Nephron (organoid): Measurements from ENCODE around the gene TMTC3.

ENCODE experiments used
- H3K27ac Mint-ChIP-seq, 3 experiments: 2 replicates each; pipeline ENCODE4 v1.8.0; 2020; ENCODE audit warnings: mixed read lengths in 3 of 3, mild to moderate bottlenecking in 2 of 3, moderate library complexity in 1 of 3
- H3K27me3 Mint-ChIP-seq: 2 replicates; pipeline ENCODE4 v1.8.0; 2021; ENCODE audit warnings: low read depth, mild to moderate bottlenecking, moderate library complexity, mixed read lengths
- H3K36me3 Mint-ChIP-seq: 2 replicates; pipeline ENCODE4 v1.8.0; 2020; ENCODE audit warnings: low read depth, mixed read lengths
- H3K4me1 Mint-ChIP-seq: 2 replicates; pipeline ENCODE4 v1.8.0; 2020; ENCODE audit warnings: mixed read lengths
- H3K4me3 Mint-ChIP-seq, 3 experiments: 2 replicates each; pipeline ENCODE4 v1.8.0; 2020; ENCODE audit warnings: mild to moderate bottlenecking in 3 of 3, mixed read lengths in 3 of 3, moderate library complexity in 2 of 3
- H3K9me3 Mint-ChIP-seq: 2 replicates; pipeline ENCODE4 v1.8.0; 2020; ENCODE audit warnings: mixed read lengths
- TF ChIP-seq, protein P1 (sequence below), 3 experiments: fragments of 200-600 bp; sonication (generic); IDR thresholded peaks; one replicate each; pipeline ENCODE4 v1.5.0; 2021; ENCODE audit warnings: antibody characterized with exemption in 3 of 3; ENCODE audit not compliant: unreplicated experiment in 3 of 3

Gene TMTC3

GRCh38 chr12:88242571-88242925, 100.4 kb downstream of the TMTC3 start:
- Mint-ChIP-seq H3K27me3 (no peaks in the 10 kb centered on the region), H3K36me3 (no peaks in the 10 kb centered on the region), H3K4me1 (no peaks in the 10 kb centered on the region), H3K27ac (no peak overlapping the region), H3K4me3 (no peak overlapping the region), H3K9me3 (peaks cover 3% of the 10 kb centered on the region)
- TF ChIP-seq, protein P1, sequence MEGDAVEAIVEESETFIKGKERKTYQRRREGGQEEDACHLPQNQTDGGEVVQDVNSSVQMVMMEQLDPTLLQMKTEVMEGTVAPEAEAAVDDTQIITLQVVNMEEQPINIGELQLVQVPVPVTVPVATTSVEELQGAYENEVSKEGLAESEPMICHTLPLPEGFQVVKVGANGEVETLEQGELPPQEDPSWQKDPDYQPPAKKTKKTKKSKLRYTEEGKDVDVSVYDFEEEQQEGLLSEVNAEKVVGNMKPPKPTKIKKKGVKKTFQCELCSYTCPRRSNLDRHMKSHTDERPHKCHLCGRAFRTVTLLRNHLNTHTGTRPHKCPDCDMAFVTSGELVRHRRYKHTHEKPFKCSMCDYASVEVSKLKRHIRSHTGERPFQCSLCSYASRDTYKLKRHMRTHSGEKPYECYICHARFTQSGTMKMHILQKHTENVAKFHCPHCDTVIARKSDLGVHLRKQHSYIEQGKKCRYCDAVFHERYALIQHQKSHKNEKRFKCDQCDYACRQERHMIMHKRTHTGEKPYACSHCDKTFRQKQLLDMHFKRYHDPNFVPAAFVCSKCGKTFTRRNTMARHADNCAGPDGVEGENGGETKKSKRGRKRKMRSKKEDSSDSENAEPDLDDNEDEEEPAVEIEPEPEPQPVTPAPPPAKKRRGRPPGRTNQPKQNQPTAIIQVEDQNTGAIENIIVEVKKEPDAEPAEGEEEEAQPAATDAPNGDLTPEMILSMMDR (IDR thresholded peaks at IDR 0.05; ENCODE audit: unreplicated experiment in 3 of 3), result no peak

DNA sequence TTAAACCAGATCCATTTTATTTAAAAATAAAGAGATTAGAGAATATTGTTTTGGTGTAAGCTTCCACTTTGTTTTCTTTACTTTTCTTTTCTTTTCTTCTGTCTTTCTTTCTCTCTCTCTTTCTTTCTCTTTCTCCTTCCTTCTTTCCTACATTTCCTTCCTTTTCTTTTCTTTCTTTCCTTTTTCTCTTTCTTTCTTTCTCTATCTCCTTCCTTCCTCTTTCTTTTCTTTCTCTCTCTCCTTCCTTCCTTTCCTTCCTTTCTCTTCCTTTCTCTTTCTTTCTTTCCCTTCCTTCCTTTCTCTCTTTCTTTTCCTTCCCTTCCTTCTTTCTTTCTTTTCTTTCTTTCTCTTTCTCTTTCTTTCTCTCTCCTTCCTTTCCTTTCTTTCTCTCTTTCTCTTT, 100.8 kb downstream of the TMTC3 start:
- H3K9me3 Mint-ChIP-seq, result peaks cover 3% of the 10 kb centered on the region
- H3K27me3 Mint-ChIP-seq, result no peaks in the 10 kb centered on the region
- no peaks in the 10 kb centered on the region for H3K4me1 Mint-ChIP-seq
- no peak overlapping the region for H3K27ac Mint-ChIP-seq
- H3K4me3 Mint-ChIP-seq, result no peak overlapping the region
- H3K36me3 Mint-ChIP-seq, result no peaks in the 10 kb centered on the region
- TF ChIP-seq, protein P1 (IDR thresholded peaks at IDR 0.05; ENCODE audit: unreplicated experiment in 3 of 3), result no peak

DNA sequence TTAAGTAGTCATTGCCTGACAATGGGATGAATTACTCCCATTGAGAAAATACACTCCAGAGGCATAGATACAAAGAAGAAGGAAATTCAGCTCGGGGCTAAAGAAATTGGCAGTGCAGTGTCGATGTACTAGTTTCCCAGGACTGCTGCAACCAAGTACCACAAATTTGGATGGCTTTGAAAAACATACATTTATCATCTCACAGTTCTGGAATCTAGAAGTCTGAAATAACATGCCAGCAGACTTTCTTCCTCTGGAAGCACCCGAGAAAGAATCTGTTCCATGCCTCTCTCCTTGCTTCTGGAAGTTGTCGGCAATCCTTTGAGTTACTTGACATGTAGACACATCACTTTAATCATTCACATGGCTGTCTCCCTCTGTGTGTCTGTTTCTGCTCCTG, 101.9 kb downstream of the TMTC3 start:
- Mint-ChIP-seq H3K36me3 (no peaks in the 10 kb centered on the region), H3K27ac (no peak overlapping the region), H3K9me3 (peaks cover 3% of the 10 kb centered on the region), H3K4me3 (no peak overlapping the region), H3K27me3 (no peaks in the 10 kb centered on the region), H3K4me1 (no peaks in the 10 kb centered on the region)
- TF ChIP-seq, protein P1 (IDR thresholded peaks at IDR 0.05; ENCODE audit: unreplicated experiment in 3 of 3), result no peak

GRCh38 chr12:88245905-88246304, 103.8 kb downstream of the TMTC3 start:
- TF ChIP-seq, protein P1 (IDR thresholded peaks at IDR 0.05; ENCODE audit: unreplicated experiment in 3 of 3), result no peak
- Mint-ChIP-seq H3K27ac (no peak overlapping the region), H3K4me3 (no peak overlapping the region), H3K27me3 (no peaks in the 10 kb centered on the region), H3K36me3 (no peaks in the 10 kb centered on the region), H3K9me3 (no peaks in the 10 kb centered on the region), H3K4me1 (no peaks in the 10 kb centered on the region)

GRCh38 chr12:88247241-88247643, 105.1 kb downstream of the TMTC3 start:
- no peaks in the 10 kb centered on the region for H3K4me1 Mint-ChIP-seq
- no peak overlapping the region for H3K4me3 Mint-ChIP-seq
- TF ChIP-seq, protein P1 (IDR thresholded peaks at IDR 0.05; ENCODE audit: unreplicated experiment in 3 of 3), result no peak
- H3K27ac Mint-ChIP-seq, result no peak overlapping the region
- H3K27me3 Mint-ChIP-seq, result no peaks in the 10 kb centered on the region
- no peaks in the 10 kb centered on the region for H3K36me3 Mint-ChIP-seq
- no peaks in the 10 kb centered on the region for H3K9me3 Mint-ChIP-seq

DNA sequence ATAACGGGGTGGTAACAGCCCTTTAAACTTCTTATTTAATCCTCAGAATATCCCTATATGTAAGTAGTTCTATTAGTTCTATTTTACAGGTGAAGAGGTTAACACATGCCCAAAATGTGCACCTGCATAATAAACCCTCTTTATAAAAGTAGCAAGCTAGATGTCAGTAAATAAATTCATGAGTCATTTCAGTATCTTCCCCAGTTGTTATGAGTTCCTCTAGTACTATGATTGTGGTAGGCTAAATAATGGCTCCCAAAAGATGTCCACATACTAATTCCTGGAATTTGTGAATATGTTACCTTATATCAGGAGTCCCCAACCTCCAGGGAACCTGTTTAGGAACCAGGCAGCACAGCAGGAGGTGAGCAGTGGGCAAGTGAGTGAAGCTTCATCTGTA, 106.5 kb downstream of the TMTC3 start:
- Mint-ChIP-seq H3K9me3 (no peaks in the 10 kb centered on the region), H3K36me3 (no peaks in the 10 kb centered on the region), H3K4me3 (no peak overlapping the region), H3K4me1 (peaks cover 6% of the 10 kb centered on the region), H3K27ac (no peak overlapping the region), H3K27me3 (no peaks in the 10 kb centered on the region)
- TF ChIP-seq, protein P1 (IDR thresholded peaks at IDR 0.05; ENCODE audit: unreplicated experiment in 3 of 3), result no peak
